T-cell (primary cell): ENCODE results near the gene BAIAP2L2. TPM values are rescaled to one million over a fixed set of nuclear protein-coding genes. Genes with fewer than 3 reads are reported as not detected.
"Not testable (repeated sequence)": the region's sequence is repeated elsewhere in the genome, so short reads cannot be mapped to it uniquely, and the experiment has no call there.

ENCODE experiments used
- ATAC-seq, 4 experiments: fragments of 200-7000 bp in 3 of 4; fragments of 150-1000 bp in 1 of 4; cut with Tn5 transposase; replicated peaks in 1 of 4; 1 replicate in 3 of 4; 2 replicates in 1 of 4; pipeline ENCODE4 v1.10.0; 2021; ENCODE audit warnings: moderate library complexity in 3 of 4, mild to moderate bottlenecking in 2 of 4, moderate number of reproducible peaks in 1 of 4
- CTCF ChIA-PET, 2 donors: fragments of 300-600 bp; sonication (Branson Sonifier 250); formaldehyde crosslinking; loops; one replicate each; lab custom pipeline; 2022; ENCODE audit warnings: antibody characterized with exemption in 2 of 2; lab: Charles Lee
- POLR2A ChIA-PET, 2 donors: fragments of 300-600 bp; sonication (Branson Sonifier 250); formaldehyde crosslinking; loops; one replicate each; lab custom pipeline; 2022; ENCODE audit warnings: antibody characterized with exemption in 2 of 2; lab: Charles Lee
- DNase-seq, 35 experiments: peaks; one replicate each; pipeline versions ENCODE4 v3.0.0 to v3.0.0-alpha.2; 2013 to 2023
- H3K27ac ChIP-seq: one replicate; pipeline ENCODE4 v1.5.1; 2013; ENCODE audit warnings: low read length
- H3K27me3 ChIP-seq, 2 experiments: replicated peaks in 1 of 2; 1 replicate in 1 of 2; 2 replicates in 1 of 2; pipeline versions ENCODE4 v1.6.1 to v1.7.0; 2013; ENCODE audit warnings: low read length in 1 of 2, mixed read lengths in 1 of 2; ENCODE audit not compliant: control insufficient read depth in 2 of 2, insufficient read depth in 2 of 2; ENCODE audit errors: extremely low read depth in 1 of 2
- H3K36me3 ChIP-seq, 2 donors: 1 replicate in 1 of 2; 2 replicates in 1 of 2; pipeline versions ENCODE4 v1.6.1 to v1.7.0; 2013; ENCODE audit warnings: low read length in 1 of 2; ENCODE audit not compliant: control insufficient read depth in 2 of 2, insufficient read depth in 1 of 2; ENCODE audit errors: extremely low read depth in 1 of 2
- H3K4me1 ChIP-seq, 2 experiments: 1 replicate in 1 of 2; 2 replicates in 1 of 2; pipeline versions ENCODE4 v1.6.1 to v1.7.0; 2013; ENCODE audit warnings: low read length in 2 of 2, mixed read lengths in 1 of 2; ENCODE audit not compliant: insufficient read depth in 2 of 2, control insufficient read depth in 1 of 2; ENCODE audit errors: extremely low read depth in 1 of 2
- H3K4me3 ChIP-seq, 2 donors: 1 replicate in 1 of 2; 2 replicates in 1 of 2; pipeline versions ENCODE4 v1.5.1 to v1.7.0; 2013; ENCODE audit warnings: mild to moderate bottlenecking in 2 of 2, low read length in 1 of 2, moderate library complexity in 1 of 2; ENCODE audit not compliant: control insufficient read depth in 1 of 2; ENCODE audit errors: extremely low read depth in 1 of 2
- H3K9me3 ChIP-seq: 2 replicates; pipeline ENCODE4 v1.7.0; 2013
- H3K27ac Mint-ChIP-seq, 2 donors: one replicate each; pipeline ENCODE4 v1.8.0; 2020 to 2021; ENCODE audit warnings: mild to moderate bottlenecking in 2 of 2, mixed read lengths in 2 of 2
- H3K27me3 Mint-ChIP-seq, 2 donors: one replicate each; pipeline ENCODE4 v1.8.0; 2021 to 2022; ENCODE audit warnings: mixed read lengths in 2 of 2
- H3K36me3 Mint-ChIP-seq: one replicate; pipeline ENCODE4 v1.8.0; 2021; ENCODE audit warnings: mixed read lengths
- H3K4me1 Mint-ChIP-seq, 3 donors: one replicate each; pipeline ENCODE4 v1.8.0; 2020 to 2022; ENCODE audit warnings: mixed read lengths in 3 of 3, mild to moderate bottlenecking in 1 of 3
- H3K4me3 Mint-ChIP-seq, 3 donors: one replicate each; pipeline ENCODE4 v1.8.0; 2020 to 2022; ENCODE audit warnings: mild to moderate bottlenecking in 3 of 3, mixed read lengths in 3 of 3, moderate library complexity in 3 of 3
- H3K9me3 Mint-ChIP-seq, 3 donors: one replicate each; pipeline ENCODE4 v1.8.0; 2020 to 2022; ENCODE audit warnings: mixed read lengths in 3 of 3
- WGBS: methylation state at CpG from one replicate; pipeline ENCODE4 v1.1.5; 2013; ENCODE audit warnings: missing lambda C conversion rate; ENCODE audit not compliant: insufficient coverage; 5-methylcytosine and 5-hydroxymethylcytosine counted together
- total RNA-seq, 35 experiments: library from RNA in 6 of 35; stranded (reverse) in 6 of 35; fragments of 120-200 nt in 1 of 35; gene quantifications; one replicate each; pipeline versions ENCODE4 v1.2.1 to v1.2.4 and lab custom pipeline; 2013 to 2026

Gene BAIAP2L2
- total RNA-seq, 5 donors from 2014 or later (not counting 1 experiment from before 2014, with no cell fraction given): 1.3 to 4.4 (median 3.2) TPM

DNA sequence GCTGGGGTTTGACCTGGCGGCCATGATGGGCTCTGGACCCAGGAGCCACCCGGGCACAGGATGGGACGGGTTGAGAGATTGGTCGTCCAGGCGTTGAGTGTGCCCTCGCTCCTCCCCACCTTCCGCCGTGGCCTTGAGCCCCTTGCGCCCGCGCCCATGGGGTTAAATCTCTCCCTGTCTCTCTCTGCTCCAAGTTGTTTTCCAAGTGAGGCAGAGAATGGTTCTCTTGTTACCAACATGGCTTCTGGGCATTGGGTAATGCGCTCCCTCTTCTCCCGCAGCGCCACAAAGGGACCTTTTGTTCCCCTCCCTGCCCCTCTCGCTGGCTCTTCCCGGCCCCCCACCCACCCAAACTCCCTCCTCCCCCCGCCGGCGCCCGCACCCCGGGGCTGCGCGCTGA, 72.1 kb downstream of the BAIAP2L2 start:
- no peak overlapping the region for H3K27ac Mint-ChIP-seq
- H3K9me3 Mint-ChIP-seq: no peaks in the 10 kb centered on the region
- Histone ChIP-seq H3K27ac (no peak overlapping the region), H3K4me1 (no peaks in the 10 kb centered on the region), H3K4me3 (no peak overlapping the region), H3K36me3 (no peaks in the 10 kb centered on the region), H3K27me3 (peaks cover 0 to 4% of the 10 kb centered on the region in 2 experiments), H3K9me3 (no peaks in the 10 kb centered on the region)
- POLR2A ChIA-PET: no interaction called here
- H3K27me3 Mint-ChIP-seq: peaks cover 0 to 4% of the 10 kb centered on the region in 2 donors
- no peaks in the 10 kb centered on the region for H3K36me3 Mint-ChIP-seq
- 93% methylated on average over 10 of the region's 23 CpGs for WGBS
- DNase-seq (no peak), ATAC-seq (no peak)
- no peak overlapping the region for H3K4me3 Mint-ChIP-seq
- CTCF ChIA-PET: no interaction called here
- no peaks in the 10 kb centered on the region for H3K4me1 Mint-ChIP-seq

- H3K27ac Mint-ChIP-seq, H3K4me3 ChIP-seq, H3K36me3 ChIP-seq, H3K4me1 Mint-ChIP-seq, H3K9me3 Mint-ChIP-seq, H3K27ac ChIP-seq, ATAC-seq, DNase-seq, POLR2A ChIA-PET, H3K36me3 Mint-ChIP-seq, H3K27me3 Mint-ChIP-seq, H3K27me3 ChIP-seq, H3K4me3 Mint-ChIP-seq, H3K9me3 ChIP-seq, H3K4me1 ChIP-seq, CTCF ChIA-PET: not testable (repeated sequence)
- 100% methylated on average over 1 of the region's 13 CpGs for WGBS
Measured at GRCh38 chr22:38037367-38038150, 72.9 kb downstream of the BAIAP2L2 start.

DNA sequence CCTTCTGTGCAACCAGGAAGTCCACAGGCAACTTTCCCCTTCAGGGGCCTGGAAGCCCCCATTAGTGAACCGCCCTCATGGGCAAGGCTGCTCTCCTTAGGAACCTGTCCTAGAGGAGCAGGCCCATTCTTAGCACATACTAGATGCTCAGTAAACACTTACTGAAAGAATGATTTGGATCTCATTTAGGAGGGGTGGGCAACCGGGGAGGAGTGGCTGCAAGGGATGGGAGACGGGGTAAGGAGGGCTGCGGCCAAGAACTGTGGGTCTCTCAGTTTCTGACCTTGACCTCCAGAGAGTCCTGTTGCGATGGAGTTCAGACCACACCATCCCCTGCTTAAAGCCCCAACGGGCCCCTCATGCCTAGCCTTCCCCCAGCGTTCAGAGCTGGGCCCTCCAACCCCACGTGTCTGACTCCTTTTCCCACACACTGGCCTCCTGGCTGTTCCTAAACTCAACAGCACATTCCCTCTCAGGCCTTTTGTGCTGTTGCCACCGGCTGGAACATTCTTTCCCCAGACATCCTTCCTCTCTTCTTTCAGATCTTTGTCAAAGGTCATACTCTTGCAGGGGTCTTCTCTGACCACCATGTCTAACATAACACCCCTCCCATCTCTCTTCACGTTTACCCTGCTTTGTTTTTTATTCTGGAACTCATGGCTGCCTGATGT, 74.0 kb downstream of the BAIAP2L2 start:
- Mint-ChIP-seq H3K36me3 (no peaks in the 10 kb centered on the region), H3K27ac (no peak overlapping the region), H3K4me3 (no peak overlapping the region), H3K4me1 (no peaks in the 10 kb centered on the region), H3K27me3 (no peaks in the 10 kb centered on the region), H3K9me3 (no peaks in the 10 kb centered on the region)
- WGBS: 87% methylated on average over 9 of the region's 10 CpGs
- Histone ChIP-seq H3K4me1 (no peaks in the 10 kb centered on the region), H3K4me3 (no peak overlapping the region), H3K27me3 (peaks cover 0 to 4% of the 10 kb centered on the region in 2 experiments), H3K9me3 (no peaks in the 10 kb centered on the region), H3K27ac (no peak overlapping the region), H3K36me3 (no peaks in the 10 kb centered on the region)
- ChIA-PET CTCF (no interaction called here), POLR2A (no interaction called here)
- no peak for ATAC-seq
- no peak for DNase-seq

DNA sequence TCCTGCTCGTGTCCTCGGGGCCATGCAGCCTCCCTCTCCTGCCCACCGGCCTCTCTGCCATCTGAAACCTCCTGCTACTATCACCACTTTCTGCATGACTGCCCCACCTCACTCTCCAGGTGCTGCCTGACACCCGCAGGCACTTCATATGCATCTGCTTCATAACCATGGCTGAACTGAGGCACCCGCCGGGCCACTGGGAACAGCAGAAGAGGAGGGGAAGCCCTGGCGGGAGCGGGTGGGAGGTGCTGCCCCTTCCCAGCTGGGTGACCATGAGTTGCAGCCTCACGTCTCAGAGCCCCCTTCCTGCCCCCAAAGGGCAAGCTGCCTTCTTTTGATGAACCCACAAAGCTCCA, 75.0 kb downstream of the BAIAP2L2 start:
- ATAC-seq (no peak), DNase-seq (no peak)
- H3K4me1 Mint-ChIP-seq: no peaks in the 10 kb centered on the region
- Histone ChIP-seq H3K4me1 (no peaks in the 10 kb centered on the region), H3K4me3 (no peak overlapping the region), H3K36me3 (no peaks in the 10 kb centered on the region), H3K27me3 (peaks cover 0 to 4% of the 10 kb centered on the region in 2 experiments), H3K27ac (no peak overlapping the region), H3K9me3 (no peaks in the 10 kb centered on the region)
- no peaks in the 10 kb centered on the region for H3K36me3 Mint-ChIP-seq
- no peaks in the 10 kb centered on the region for H3K9me3 Mint-ChIP-seq
- 92% methylated on average over 5 of the region's 9 CpGs for WGBS
- POLR2A ChIA-PET: no interaction called here
- H3K4me3 Mint-ChIP-seq: no peak overlapping the region
- CTCF ChIA-PET: no interaction called here
- H3K27ac Mint-ChIP-seq: no peak overlapping the region
- H3K27me3 Mint-ChIP-seq: no peaks in the 10 kb centered on the region

Other genes with a start within 250 kb of the BAIAP2L2 start
- 10 to 100 TPM; 23.6 to 39.0 (median 34.3) TPM for gene MICALL1, start 204.4 kb downstream of the BAIAP2L2 start, total RNA-seq
- not detected for gene C22orf23, start 157.1 kb downstream of the BAIAP2L2 start, total RNA-seq
- gene POLR2F, start 157.0 kb downstream of the BAIAP2L2 start, total RNA-seq: 10 to 100 TPM; 31.4 to 54.5 (median 49.4) TPM
- gene SOX10, start 126.1 kb downstream of the BAIAP2L2 start, total RNA-seq: not detected
- gene PICK1, start 53.3 kb downstream of the BAIAP2L2 start, total RNA-seq: 10 to 100 TPM; 26.4 to 32.0 (median 27.7) TPM
- gene SLC16A8, start 26.5 kb downstream of the BAIAP2L2 start, total RNA-seq: under 1 TPM in 1 of 5 donors, not detected in 4; 0.19 TPM
- gene PLA2G6, start 71.1 kb upstream of the BAIAP2L2 start, total RNA-seq: 100 to 1,000 TPM in 4 of 5 donors, 10 to 100 TPM in 1; 93.6 to 197 (median 162) TPM
- 10 to 100 TPM in 2 of 5 donors, 1 to 10 TPM in 3; 6.5 to 49.9 (median 9.6) TPM for gene MAFF, start 91.3 kb upstream of the BAIAP2L2 start, total RNA-seq
- gene TMEM184B, start 162.3 kb upstream of the BAIAP2L2 start, total RNA-seq: 10 to 100 TPM; 30.8 to 41.3 (median 35.8) TPM
- 100 to 1,000 TPM; 105 to 142 (median 115) TPM for gene CSNK1E, start 206.7 kb upstream of the BAIAP2L2 start, total RNA-seq